GM13976 (cell line): ENCODE measurements around the gene DYNLL2.
"Not testable (repeated sequence)": the region's sequence is repeated elsewhere in the genome, so short reads cannot be mapped to it uniquely, and the experiment has no call there.

Experiments
- DNase-seq: peaks from one replicate; pipeline ENCODE4 v3.0.0; 2012; ENCODE audit warnings: low spot score
- in situ Hi-C: fragments of 300-500 bp; cut with MboI; formaldehyde crosslinking; loops from one replicate; pipeline ENCODE4 v1.12.0; 2022; ENCODE audit warnings: low sequenced_read_pairs, mixed read lengths, inconsistent platforms; ENCODE audit not compliant: unreplicated experiment
- TF ChIP-seq, protein P1 (sequence below): IDR thresholded peaks from 2 replicates; pipeline ENCODE4 v1.5.1; 2012; ENCODE audit warnings: borderline replicate concordance, mild to moderate bottlenecking; ENCODE audit not compliant: insufficient read depth; ENCODE audit errors: extremely low read depth, missing control alignments, control extremely low read depth

Gene DYNLL2

DNA sequence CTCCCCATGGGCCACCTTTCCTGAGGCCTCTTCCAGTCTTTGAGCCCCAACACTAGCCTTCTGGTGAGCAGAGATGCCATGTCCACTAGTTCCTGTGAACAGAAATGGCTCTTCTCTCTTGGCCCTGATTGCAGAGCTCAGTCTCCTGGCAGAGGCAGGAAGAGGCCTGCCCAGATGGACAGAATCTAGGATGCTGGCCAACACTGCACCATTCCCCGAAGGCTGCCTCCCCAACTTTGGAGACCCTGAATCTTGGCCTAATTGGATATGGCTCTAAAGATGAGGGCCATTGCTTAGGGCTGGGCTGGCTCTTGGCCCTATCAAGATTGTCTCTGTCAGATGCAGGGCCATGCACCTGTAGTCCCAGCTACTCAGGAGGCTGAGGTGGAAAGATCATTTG lies 18.0 kb upstream of the DYNLL2 start:
- in situ Hi-C loops, result no loop called here
- DNase-seq, result no peak
- TF ChIP-seq, protein P1, sequence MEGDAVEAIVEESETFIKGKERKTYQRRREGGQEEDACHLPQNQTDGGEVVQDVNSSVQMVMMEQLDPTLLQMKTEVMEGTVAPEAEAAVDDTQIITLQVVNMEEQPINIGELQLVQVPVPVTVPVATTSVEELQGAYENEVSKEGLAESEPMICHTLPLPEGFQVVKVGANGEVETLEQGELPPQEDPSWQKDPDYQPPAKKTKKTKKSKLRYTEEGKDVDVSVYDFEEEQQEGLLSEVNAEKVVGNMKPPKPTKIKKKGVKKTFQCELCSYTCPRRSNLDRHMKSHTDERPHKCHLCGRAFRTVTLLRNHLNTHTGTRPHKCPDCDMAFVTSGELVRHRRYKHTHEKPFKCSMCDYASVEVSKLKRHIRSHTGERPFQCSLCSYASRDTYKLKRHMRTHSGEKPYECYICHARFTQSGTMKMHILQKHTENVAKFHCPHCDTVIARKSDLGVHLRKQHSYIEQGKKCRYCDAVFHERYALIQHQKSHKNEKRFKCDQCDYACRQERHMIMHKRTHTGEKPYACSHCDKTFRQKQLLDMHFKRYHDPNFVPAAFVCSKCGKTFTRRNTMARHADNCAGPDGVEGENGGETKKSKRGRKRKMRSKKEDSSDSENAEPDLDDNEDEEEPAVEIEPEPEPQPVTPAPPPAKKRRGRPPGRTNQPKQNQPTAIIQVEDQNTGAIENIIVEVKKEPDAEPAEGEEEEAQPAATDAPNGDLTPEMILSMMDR, result no peak

DNA sequence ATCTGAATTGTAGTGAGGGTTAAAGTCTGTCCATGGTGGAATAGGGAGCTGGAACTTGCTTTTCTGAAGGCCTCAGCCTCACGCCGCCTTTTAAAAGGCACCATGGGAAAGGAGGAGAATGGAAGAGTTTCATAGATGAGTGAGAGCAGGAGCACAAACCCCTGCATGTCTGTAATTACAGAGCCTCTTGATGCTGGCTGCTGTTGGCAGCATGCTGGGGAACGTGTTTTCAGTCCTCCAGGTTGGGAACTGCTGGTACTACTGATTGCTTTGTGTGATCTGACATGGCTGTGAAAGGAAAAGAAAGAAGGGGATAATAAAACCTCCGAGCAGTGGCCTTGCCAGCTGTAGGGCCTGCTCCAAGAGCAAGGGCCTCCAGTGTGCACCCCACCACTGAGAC lies 16.8 kb upstream of the DYNLL2 start:
- TF ChIP-seq, protein P1, result no peak
- in situ Hi-C loops, result no loop called here
- no peak for DNase-seq

DNA sequence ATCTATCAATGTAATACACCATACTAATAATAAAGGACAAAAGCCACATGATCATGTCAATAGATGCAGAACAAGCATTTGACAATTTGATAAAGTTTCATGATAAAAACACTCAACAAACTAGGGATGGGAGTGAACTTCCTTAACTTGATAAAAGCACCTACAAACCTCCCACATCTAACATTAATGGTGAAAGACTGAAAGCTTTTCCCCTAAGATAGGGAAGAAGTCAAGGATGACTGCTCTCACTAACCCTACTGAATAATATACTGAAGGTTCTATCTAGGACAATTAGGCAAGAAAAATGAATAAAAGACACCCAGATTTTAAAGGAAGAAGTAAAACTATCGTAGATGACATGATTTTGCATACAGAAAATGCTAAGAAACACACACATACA lies 10.4 kb upstream of the DYNLL2 start:
- in situ Hi-C loops, result no loop called here
- TF ChIP-seq, protein P1, result no peak
- no peak for DNase-seq

DNA sequence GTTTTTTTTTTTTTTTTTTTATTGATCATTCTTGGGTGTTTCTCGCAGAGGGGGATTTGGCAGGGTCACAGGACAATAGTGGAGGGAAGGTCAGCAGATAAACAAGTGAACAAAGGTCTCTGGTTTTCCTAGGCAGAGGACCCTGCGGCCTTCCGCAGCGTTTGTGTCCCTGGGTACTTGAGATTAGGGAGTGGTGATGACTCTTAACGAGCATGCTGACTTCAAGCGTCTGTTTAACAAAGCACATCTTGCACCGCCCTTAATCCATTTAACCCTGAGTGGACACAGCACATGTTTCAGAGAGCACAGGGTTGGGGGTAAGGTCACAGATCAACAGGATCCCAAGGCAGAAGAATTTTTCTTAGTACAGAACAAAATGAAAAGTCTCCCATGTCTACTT lies 10.0 kb upstream of the DYNLL2 start:
- in situ Hi-C loops, DNase-seq: not testable (repeated sequence)

DNA sequence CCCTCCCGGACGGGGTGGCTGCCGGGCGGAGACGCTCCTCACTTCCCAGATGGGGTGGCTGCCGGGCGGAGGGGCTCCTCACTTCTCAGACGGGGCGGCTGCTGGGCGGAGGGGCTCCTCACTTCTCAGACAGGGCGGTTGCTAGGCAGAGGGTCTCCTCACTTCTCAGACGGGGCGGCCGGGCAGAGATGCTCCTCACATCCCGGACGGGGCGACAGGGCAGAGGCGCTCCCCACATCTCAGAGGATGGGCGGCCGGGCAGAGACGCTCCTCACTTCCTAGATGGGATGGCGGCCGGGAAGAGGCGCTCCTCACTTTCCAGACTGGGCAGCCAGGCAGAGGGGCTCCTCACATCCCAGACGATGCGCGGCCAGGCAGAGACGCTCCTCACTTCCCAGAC lies 8.8 kb upstream of the DYNLL2 start:
- DNase-seq, in situ Hi-C loops: not testable (repeated sequence)

DNA sequence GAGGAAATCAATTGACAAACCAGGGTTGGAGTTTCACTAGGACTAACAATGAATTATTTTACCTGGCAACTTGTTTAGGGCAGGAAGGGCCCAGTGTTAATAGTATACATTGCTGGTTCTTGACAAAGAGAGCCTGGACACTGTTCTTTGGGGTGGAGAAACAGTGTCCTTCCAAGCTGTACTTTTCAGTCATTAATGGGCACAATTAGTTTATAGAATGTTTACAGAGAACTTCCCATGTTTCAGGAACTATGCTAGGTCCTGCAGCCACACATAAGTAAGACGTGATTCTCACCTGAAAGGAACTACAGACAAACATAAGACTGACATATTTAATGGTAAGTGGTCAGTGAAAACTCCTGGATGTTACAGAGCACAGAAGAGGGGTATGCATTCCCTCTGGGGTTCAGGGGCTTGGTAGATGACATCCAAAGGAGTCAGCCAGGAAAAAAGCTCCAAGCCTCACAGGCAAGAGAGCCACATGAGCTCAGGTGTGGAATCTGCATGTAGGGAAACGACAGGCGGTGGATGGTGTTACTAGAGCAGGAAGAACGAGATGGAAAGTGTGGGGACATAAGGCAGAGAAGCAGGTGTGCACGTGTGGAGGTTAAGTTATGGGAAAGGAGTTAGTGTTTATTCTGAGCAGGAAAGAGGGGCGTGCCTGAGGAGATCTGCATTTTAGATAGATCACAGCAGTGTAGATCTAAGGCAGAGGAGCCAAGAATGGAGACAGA lies 3.8 kb upstream of the DYNLL2 start:
- in situ Hi-C loops, result no loop called here
- TF ChIP-seq, protein P1, result no peak

DNA sequence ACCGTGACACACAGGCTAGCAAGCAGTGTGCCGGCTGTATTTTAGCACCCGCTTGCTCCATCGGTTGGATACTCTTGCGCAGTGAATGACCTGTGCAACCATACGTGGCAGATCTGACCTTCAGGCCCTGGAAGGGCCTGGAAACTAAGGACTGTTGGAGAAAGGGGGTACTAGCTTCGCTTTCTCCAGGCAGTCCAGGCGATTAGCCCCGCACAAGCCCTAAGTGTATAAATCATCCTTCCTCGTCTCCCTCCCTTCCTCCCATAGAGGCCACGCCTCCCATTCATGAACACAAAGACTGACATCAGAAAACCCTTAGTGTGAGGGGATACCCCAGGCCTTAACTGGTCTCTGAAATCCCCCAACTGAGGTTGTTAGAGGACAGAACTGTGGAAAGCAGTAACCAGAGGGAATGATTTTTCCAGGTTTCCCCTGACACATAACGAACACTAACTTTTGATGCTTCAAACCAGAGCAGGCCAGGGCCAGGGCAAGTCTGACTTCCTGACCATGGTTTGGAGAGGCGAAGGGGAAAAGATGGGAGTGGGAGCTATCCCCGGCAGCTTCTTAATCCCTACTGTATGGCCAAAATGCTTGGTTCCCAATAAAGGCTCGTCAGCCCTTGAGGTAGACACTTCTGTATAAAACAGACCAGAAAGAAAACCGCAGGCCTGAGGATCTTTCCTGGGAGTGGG lies 1.4 kb upstream of the DYNLL2 start:
- TF ChIP-seq, protein P1, result no peak
- no peak for DNase-seq
- in situ Hi-C loops, result no loop called here

More for the DNA sequence above, 3.8 kb upstream of the DYNLL2 start:
- DNase-seq, result no peak
